Choroid plexus epithelial cell (primary cell): ENCODE results near the gene SAMM50.

Experiments
- DNase-seq: peaks from one replicate; pipeline ENCODE4 v3.0.0-alpha.2; 2010; ENCODE audit warnings: low read depth
- H3K4me3 ChIP-seq: 2 replicates; pipeline ENCODE4 v1.5.1; 2011; ENCODE audit warnings: low read depth, mild to moderate bottlenecking, control low read depth, low read length, moderate library complexity
- TF ChIP-seq, protein P1 (sequence below): conservative IDR thresholded peaks from 2 replicates; pipeline ENCODE4 v1.5.1; 2011; ENCODE audit warnings: low read depth, mild to moderate bottlenecking, control low read depth, inconsistent platforms, low read length, moderate library complexity

Gene SAMM50

DNA sequence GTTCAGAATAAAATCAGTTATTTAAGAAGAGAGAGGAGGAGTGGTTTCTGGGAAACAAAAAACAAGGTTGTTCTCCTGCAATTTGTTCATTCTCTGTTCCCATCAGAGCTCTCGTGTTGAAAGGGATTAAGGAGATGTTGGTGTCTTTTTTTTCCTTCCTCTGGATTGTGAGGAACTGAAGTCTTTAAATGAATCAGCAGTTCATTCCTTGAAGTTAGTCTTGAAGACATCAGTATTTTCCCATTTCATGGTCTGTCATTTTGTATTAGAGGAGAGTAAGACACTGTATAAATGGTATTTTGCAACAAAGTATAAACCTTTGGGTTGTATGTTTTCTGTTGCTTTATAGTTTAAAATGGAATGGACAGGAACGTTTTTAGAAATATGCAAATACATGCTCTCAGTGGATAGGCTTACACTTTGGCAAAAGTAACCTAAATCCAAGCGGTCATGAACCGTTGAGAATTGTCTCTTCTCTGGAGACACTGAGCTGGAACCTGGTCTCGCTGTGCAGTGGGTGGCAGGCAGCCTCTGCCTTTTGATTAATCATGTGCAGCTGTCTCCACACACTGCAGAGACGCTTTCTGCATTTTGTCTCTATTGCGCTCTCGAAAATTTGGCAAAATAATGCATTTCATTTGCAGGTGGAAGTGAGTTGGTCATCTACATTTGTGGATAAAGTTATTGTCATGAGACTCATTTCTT is 33.0 kb downstream of the SAMM50 start:
- no peak for DNase-seq
- no peak overlapping the region for H3K4me3 ChIP-seq
- TF ChIP-seq, protein P1, sequence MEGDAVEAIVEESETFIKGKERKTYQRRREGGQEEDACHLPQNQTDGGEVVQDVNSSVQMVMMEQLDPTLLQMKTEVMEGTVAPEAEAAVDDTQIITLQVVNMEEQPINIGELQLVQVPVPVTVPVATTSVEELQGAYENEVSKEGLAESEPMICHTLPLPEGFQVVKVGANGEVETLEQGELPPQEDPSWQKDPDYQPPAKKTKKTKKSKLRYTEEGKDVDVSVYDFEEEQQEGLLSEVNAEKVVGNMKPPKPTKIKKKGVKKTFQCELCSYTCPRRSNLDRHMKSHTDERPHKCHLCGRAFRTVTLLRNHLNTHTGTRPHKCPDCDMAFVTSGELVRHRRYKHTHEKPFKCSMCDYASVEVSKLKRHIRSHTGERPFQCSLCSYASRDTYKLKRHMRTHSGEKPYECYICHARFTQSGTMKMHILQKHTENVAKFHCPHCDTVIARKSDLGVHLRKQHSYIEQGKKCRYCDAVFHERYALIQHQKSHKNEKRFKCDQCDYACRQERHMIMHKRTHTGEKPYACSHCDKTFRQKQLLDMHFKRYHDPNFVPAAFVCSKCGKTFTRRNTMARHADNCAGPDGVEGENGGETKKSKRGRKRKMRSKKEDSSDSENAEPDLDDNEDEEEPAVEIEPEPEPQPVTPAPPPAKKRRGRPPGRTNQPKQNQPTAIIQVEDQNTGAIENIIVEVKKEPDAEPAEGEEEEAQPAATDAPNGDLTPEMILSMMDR = no peak

DNA sequence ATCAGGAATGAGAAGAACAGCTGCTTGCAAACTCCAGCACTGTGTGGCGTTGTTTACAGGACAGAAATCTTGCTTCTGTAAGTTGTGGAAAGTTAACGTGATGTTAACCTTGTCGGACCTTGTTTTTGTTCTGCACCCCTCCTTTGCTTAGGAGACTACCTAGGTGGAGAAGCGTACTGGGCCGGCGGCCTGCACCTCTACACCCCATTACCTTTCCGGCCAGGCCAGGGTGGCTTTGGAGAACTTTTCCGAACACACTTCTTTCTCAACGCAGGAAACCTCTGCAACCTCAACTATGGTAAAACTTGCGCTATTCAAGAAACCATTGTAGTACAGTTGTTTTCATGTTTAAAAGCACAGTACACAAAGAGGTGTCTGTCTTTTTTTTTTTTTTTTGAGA is 33.7 kb downstream of the SAMM50 start:
- DNase-seq = no peak
- no peak overlapping the region for H3K4me3 ChIP-seq
- TF ChIP-seq, protein P1 = no peak

DNA sequence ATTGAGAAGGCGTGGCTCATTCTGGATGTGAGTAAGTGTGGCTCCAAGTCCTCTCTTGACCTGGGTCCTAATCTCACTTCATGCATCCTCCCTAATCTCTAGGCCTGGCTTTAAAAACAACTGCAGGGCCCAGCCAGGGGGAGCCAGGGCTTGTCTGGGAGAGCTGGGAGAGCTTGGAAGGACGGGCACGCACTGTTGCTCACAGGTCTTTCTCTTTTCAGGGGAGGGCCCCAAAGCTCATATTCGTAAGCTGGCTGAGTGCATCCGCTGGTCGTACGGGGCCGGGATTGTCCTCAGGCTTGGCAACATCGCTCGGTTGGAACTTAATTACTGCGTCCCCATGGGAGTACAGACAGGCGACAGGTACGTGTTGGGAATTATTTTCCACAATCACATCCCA is 34.8 kb downstream of the SAMM50 start:
- TF ChIP-seq, protein P1 = no peak
- no peak for DNase-seq
- H3K4me3 ChIP-seq = no peak overlapping the region

DNA sequence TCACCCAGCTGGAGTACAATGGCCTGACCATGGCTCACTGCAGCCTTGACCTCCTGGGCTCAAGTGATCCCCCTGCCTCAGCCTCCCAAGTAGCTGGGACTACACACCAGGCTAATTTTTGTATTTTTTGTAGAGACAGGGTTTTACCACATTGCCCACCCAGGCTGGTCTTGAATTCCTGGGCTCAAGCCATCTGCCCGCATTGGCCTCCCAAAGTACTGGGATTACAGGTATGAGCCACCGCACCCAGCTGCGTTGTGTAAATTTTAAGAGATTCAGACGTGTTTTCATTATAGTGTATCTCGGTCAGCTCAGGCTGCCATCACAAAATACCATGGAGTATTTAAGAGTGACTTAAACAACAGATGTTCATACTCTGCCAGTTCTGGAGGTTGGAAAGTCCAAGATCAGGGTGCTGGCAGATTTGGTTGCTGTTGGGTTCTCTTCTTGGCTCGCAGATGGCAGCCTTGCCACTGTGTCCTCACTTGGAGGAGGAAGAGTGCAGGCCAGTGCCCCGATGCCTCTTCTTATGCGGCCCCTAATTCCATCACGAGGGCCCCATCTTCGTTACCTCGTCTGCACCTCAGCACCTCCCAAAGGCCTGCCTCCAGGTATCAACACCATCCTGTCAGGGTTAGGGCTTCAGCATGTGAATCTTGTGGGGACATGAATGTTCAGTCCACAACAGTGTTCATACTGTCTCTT is 36.2 kb downstream of the SAMM50 start:
- no peak overlapping the region for H3K4me3 ChIP-seq
- TF ChIP-seq, protein P1 = no peak
- DNase-seq = no peak

DNA sequence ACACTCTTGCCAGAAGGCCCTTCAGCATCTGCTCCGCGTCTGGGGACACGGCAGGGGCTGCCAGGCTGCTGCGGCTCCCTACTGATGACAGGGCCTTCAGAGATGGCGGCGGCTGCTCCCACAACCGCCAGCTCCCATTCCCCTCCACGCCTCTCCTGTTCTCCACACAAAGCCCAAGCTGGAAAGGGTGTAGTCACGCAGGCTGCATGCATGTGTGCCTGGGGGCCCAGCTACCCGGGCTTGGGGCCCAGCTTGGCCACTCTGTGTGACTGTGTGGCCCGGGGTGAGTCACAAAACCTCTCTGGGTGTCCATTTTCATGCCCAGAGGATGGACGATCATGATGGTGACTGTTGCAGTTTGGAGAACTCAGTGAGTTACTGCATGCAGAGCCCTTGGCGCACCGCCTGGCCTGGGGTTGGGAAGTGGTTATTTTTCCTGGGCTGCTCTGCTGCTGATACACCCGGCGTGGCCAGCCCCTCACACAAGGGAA is 37.1 kb downstream of the SAMM50 start:
- H3K4me3 ChIP-seq = no peak overlapping the region
- TF ChIP-seq, protein P1 = no peak
- no peak for DNase-seq

DNA sequence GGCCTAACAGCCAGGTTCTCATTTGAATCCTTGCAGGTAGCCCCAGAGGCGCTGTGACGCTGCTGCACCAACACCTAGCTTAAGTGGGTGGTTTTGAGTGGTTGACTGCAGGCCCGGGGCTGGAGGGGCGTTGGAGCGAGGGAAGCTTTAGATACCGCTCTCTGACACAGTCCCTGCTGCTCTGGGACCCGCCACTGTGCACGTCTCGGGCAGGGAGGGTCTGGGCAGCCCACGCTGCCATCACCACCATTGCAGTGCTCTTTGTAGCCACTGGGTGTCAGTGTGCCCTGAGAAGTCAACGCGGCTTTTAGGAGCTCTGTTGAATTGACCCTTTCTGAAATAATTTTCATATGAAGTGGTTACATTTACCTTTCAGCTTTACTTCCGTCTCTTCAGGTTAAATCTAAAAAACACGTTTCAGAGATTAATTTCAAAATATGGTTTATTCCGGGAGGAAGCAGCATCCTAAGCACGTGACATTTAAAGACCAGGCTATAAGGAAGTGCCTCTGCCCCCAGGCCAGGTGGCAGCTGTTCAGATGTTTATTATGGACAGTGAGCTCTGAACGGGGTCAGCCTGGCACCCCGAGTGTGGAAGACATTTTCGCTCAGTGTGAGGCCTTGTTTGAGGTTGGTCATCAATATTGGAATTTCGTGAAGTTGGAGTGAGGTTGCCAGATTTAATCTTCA is 38.0 kb downstream of the SAMM50 start:
- peak; percentile 78 for DNase-seq
- no peak overlapping the region for H3K4me3 ChIP-seq
- TF ChIP-seq, protein P1 = peak; percentile 99
